Trophoblast cell (in vitro differentiated cells and primary cell): ENCODE measurements around the gene ITLN1.

Experiments used
- DNase-seq, 2 donors: peaks; one replicate each; pipeline ENCODE4 v3.0.0-alpha.2; 2016
- H2AFZ ChIP-seq: 2 replicates; pipeline ENCODE4 v1.6.1; 2013; ENCODE audit warnings: low read length, moderate library complexity, mild to moderate bottlenecking; ENCODE audit not compliant: insufficient read depth, poor library complexity
- H2AK5ac ChIP-seq: 2 replicates; pipeline ENCODE4 v1.6.1; 2013; ENCODE audit warnings: mild to moderate bottlenecking, low read length
- H2BK120ac ChIP-seq: 2 replicates; pipeline ENCODE4 v1.6.1; 2013; ENCODE audit warnings: low read length, mild to moderate bottlenecking, moderate library complexity; ENCODE audit not compliant: insufficient read depth, poor library complexity
- H2BK12ac ChIP-seq: 2 replicates; pipeline ENCODE4 v1.6.1; 2013; ENCODE audit warnings: mild to moderate bottlenecking, low read length, moderate library complexity
- H2BK5ac ChIP-seq: 2 replicates; pipeline ENCODE4 v1.6.1; 2013; ENCODE audit warnings: low read length, low read depth, moderate library complexity, mild to moderate bottlenecking; ENCODE audit not compliant: poor library complexity
- H3K14ac ChIP-seq: 2 replicates; pipeline ENCODE4 v1.6.1; 2013; ENCODE audit warnings: mild to moderate bottlenecking, low read length
- H3K18ac ChIP-seq: 2 replicates; pipeline ENCODE4 v1.6.1; 2013; ENCODE audit warnings: mild to moderate bottlenecking, low read length
- H3K23ac ChIP-seq: 2 replicates; pipeline ENCODE4 v1.6.1; 2013; ENCODE audit warnings: low read length
- H3K27ac ChIP-seq: 2 replicates; pipeline ENCODE4 v1.5.1; 2013; ENCODE audit warnings: low read depth, mild to moderate bottlenecking, inconsistent platforms, low read length, moderate library complexity
- H3K27me3 ChIP-seq: 2 replicates; pipeline ENCODE4 v1.6.1; 2013; ENCODE audit warnings: inconsistent platforms, mild to moderate bottlenecking, low read length, moderate library complexity; ENCODE audit not compliant: insufficient read depth
- H3K36me3 ChIP-seq, 2 experiments: 1 replicate in 1 of 2; 2 replicates in 1 of 2; pipeline ENCODE4 v1.6.1; 2013; ENCODE audit warnings: low read length in 2 of 2, mild to moderate bottlenecking in 2 of 2, moderate library complexity in 1 of 2; ENCODE audit not compliant: insufficient read depth in 2 of 2, control insufficient read depth in 1 of 2
- H3K4ac ChIP-seq: 2 replicates; pipeline ENCODE4 v1.6.1; 2013; ENCODE audit warnings: low read depth, mild to moderate bottlenecking, low read length, moderate library complexity
- H3K4me1 ChIP-seq, 2 experiments: 1 replicate in 1 of 2; 2 replicates in 1 of 2; pipeline ENCODE4 v1.6.1; 2013; ENCODE audit warnings: low read length in 2 of 2, mild to moderate bottlenecking in 2 of 2, moderate library complexity in 1 of 2; ENCODE audit not compliant: insufficient read depth in 2 of 2, control insufficient read depth in 1 of 2
- H3K4me2 ChIP-seq: 2 replicates; pipeline ENCODE4 v1.6.1; 2013; ENCODE audit warnings: inconsistent platforms, mild to moderate bottlenecking, low read length, moderate library complexity
- H3K4me3 ChIP-seq: 2 replicates; pipeline ENCODE4 v1.5.1; 2013; ENCODE audit warnings: mild to moderate bottlenecking, low read depth, low read length, inconsistent platforms
- H3K79me1 ChIP-seq: one replicate; pipeline ENCODE4 v1.6.1; 2013; ENCODE audit warnings: low read length
- H3K79me2 ChIP-seq: 2 replicates; pipeline ENCODE4 v1.6.1; 2013; ENCODE audit warnings: low read length, mild to moderate bottlenecking; ENCODE audit not compliant: control insufficient read depth, insufficient read depth, poor library complexity
- H3K9ac ChIP-seq: 2 replicates; pipeline ENCODE4 v1.6.1; 2013; ENCODE audit warnings: mild to moderate bottlenecking, low read length
- H3K9me3 ChIP-seq: 2 replicates; pipeline ENCODE4 v1.6.1; 2013; ENCODE audit warnings: low read depth, mild to moderate bottlenecking, control low read depth, inconsistent platforms, low read length; ENCODE audit not compliant: insufficient read depth
- H4K12ac ChIP-seq: 2 replicates; pipeline ENCODE4 v1.6.1; 2013; ENCODE audit warnings: low read depth, mild to moderate bottlenecking, low read length, moderate library complexity
- H4K8ac ChIP-seq: 2 replicates; pipeline ENCODE4 v1.6.1; 2013; ENCODE audit warnings: low read depth, mild to moderate bottlenecking, low read length, moderate library complexity
- H4K91ac ChIP-seq: one replicate; pipeline ENCODE4 v1.6.1; 2013; ENCODE audit warnings: low read depth, mild to moderate bottlenecking, low read length, moderate library complexity
- WGBS: extraction: QIAGEN DNeasy Blood & Tissue Kit; methylation state at CpG from one replicate; pipeline ENCODE4 v1.1.7; 2013; ENCODE audit warnings: missing lambda C conversion rate; ENCODE audit not compliant: insufficient read length, insufficient coverage; ENCODE audit errors: extremely low coverage; 5-methylcytosine and 5-hydroxymethylcytosine counted together

The ITLN1 gene

DNA sequence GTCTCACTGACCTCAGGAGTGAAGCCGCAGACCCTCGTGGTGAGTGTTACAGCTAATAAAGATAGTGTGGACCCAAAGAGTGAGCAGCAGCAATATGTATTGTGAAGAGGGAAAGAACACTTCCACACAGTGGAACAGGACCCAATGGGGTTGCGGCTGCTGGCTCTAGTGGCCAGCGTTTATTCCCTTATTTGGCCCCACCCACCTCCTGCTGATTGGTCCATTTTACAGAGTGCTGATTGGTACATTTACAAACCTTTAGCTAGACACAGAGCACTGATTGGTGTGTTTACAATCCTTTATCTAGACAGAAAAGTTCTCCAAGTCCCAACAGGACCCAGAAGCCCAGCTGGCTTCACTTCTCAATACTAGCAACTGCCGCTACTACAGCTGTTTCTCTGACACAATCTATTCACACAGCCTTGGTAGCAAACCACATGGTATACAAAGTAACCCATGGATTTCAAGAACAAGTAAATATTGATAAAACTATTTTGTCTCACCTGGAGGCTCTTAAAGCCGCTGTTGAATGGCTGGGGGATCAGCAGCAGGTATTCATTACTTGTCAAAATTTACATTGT, 25.3 kb upstream of the ITLN1 start:
- no peak for DNase-seq
- Histone ChIP-seq H2BK120ac (no peak overlapping the region), H2BK5ac (no peak overlapping the region), H4K12ac (no peak overlapping the region), H4K8ac (no peak overlapping the region), H3K4me3 (no peak overlapping the region), H3K79me2 (no peaks in the 10 kb centered on the region), H3K9ac (no peak overlapping the region), H3K4me1 (peaks cover 0 to 9% of the 10 kb centered on the region in 2 experiments), H3K36me3 (no peaks in the 10 kb centered on the region), H3K14ac (no peak overlapping the region), H4K91ac (no peak overlapping the region), H3K9me3 (peaks cover 2% of the 10 kb centered on the region), H3K27ac (no peak overlapping the region), H2AK5ac (no peak overlapping the region), H3K18ac (no peak overlapping the region), H3K4me2 (no peak overlapping the region), H2BK12ac (no peak overlapping the region), H3K27me3 (no peaks in the 10 kb centered on the region), H3K23ac (no peak overlapping the region), H3K4ac (no peak overlapping the region), H3K79me1 (peaks cover 2% of the 10 kb centered on the region), H2AFZ (no peak overlapping the region)
- WGBS = no CpG with 5 or more reads among the region's 6 CpGs

DNA sequence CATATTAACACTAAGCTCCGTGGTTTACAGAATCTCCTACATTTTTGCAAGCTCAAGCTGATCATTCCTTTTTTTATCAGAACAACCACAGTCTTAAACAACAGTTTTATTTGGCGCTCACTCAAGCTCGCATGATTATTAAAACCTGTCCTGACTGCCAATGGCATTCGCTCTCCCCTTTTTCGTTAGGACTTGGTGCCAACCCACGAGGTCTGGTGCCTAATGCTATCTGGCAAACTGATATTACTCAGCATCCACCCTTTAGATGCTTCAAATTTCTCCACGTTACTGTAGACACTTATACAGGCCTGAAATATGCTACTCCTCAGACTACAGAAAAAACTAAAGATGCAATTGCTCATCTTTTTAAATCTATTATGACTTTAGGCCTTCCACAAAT, 23.0 kb upstream of the ITLN1 start:
- Histone ChIP-seq H3K79me2 (no peaks in the 10 kb centered on the region), H3K14ac (no peak overlapping the region), H2AK5ac (no peak overlapping the region), H3K4ac (no peak overlapping the region), H2BK120ac (no peak overlapping the region), H3K9me3 (peaks cover 2% of the 10 kb centered on the region), H3K27me3 (no peaks in the 10 kb centered on the region), H3K4me3 (no peak overlapping the region), H3K18ac (no peak overlapping the region), H3K79me1 (peaks cover 2% of the 10 kb centered on the region), H2AFZ (no peak overlapping the region), H4K12ac (no peak overlapping the region), H3K36me3 (no peaks in the 10 kb centered on the region), H2BK12ac (no peak overlapping the region), H4K8ac (no peak overlapping the region), H4K91ac (no peak overlapping the region), H3K4me2 (no peak overlapping the region), H3K23ac (no peak overlapping the region), H3K9ac (no peak overlapping the region), H3K27ac (no peak overlapping the region), H2BK5ac (no peak overlapping the region), H3K4me1 (peaks cover 0 to 9% of the 10 kb centered on the region in 2 experiments)
- DNase-seq = peak in 1 of 2 donors; percentile 54
- no CpG with 5 or more reads among the region's 7 CpGs for WGBS

DNA sequence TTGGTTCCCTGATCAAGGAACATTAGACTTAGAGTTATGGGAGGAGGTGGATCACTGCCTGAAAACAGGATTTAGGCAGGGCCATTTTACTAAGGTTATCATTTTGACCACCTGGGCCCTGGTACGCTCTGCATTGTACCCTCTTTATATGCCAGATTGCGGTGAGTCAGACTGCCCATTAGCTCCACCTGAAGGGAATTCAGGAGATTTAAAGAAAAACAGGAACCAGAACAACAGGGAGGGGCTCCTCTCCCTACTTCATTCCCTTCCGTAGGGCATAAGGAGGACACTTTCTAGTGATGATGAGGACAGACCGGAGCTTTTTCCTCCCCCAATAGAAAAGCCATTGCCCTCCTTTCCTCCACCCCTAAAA, 20.6 kb upstream of the ITLN1 start:
- no peak for DNase-seq
- Histone ChIP-seq H3K27ac (no peak overlapping the region), H4K8ac (no peak overlapping the region), H3K4me1 (peaks cover 0 to 2% of the 10 kb centered on the region in 2 experiments), H3K18ac (no peak overlapping the region), H3K79me1 (no peaks in the 10 kb centered on the region), H3K4me3 (no peak overlapping the region), H3K27me3 (no peaks in the 10 kb centered on the region), H3K23ac (no peak overlapping the region), H3K4ac (no peak overlapping the region), H2BK5ac (no peak overlapping the region), H3K14ac (no peak overlapping the region), H2BK120ac (no peak overlapping the region), H2AFZ (no peak overlapping the region), H2AK5ac (no peak overlapping the region), H3K36me3 (no peaks in the 10 kb centered on the region), H3K9ac (no peak overlapping the region), H3K9me3 (peaks cover 2% of the 10 kb centered on the region), H3K79me2 (no peaks in the 10 kb centered on the region), H4K91ac (no peak overlapping the region), H4K12ac (no peak overlapping the region), H2BK12ac (no peak overlapping the region), H3K4me2 (no peak overlapping the region)
- WGBS = no CpG with 5 or more reads among the region's 4 CpGs

DNA sequence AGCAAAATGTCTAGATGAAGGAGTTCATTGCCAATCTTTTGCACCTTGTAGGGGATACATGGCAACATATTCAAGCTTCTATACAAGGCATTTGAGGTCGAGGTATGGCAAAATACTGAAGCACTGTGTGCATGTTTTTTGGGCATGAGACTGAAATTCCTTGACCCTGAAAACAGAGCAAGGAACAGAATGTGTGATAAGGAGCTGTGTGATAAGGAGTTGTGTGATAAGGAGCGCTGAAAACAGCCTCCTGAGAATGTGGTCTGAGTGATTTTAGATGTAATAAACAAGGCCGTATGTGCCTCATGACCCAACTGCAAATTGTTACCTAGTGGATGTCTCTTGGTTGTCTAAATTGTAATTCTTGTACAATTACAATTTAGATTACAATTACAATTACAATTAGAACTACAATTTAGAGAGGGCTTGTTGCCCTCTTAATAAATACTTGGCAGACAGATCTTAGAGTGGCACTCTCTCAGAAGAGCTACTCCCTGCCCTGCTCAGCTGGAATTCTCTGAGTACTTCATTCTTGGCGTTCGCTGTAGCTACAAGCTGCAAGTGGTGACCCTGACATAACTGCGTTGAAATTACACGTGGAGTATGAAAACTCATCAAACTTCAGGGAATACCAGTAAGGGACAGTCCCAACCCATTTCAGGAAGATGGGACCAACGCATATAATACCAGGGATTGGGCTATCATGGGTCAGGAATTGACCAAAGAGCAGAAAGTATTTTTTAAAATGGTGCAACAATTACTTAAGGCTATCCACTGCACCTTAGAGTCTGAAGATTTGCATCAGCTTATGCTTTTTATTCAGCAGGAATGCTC, 20.0 kb upstream of the ITLN1 start:
- Histone ChIP-seq H2AFZ (no peak overlapping the region), H3K4me3 (no peak overlapping the region), H3K9ac (no peak overlapping the region), H3K79me2 (no peaks in the 10 kb centered on the region), H4K91ac (no peak overlapping the region), H3K27me3 (no peaks in the 10 kb centered on the region), H2AK5ac (no peak overlapping the region), H4K8ac (no peak overlapping the region), H3K4ac (no peak overlapping the region), H3K18ac (no peak overlapping the region), H3K14ac (no peak overlapping the region), H2BK5ac (no peak overlapping the region), H3K79me1 (no peaks in the 10 kb centered on the region), H3K4me1 (peaks cover 0 to 2% of the 10 kb centered on the region in 2 experiments), H3K27ac (no peak overlapping the region), H3K36me3 (no peaks in the 10 kb centered on the region), H3K23ac (no peak overlapping the region), H2BK120ac (no peak overlapping the region), H2BK12ac (no peak overlapping the region), H4K12ac (no peak overlapping the region), H3K9me3 (peaks cover 1% of the 10 kb centered on the region), H3K4me2 (no peak overlapping the region)
- peak; percentile 45 to 80 for DNase-seq
- no CpG with 5 or more reads among the region's 8 CpGs for WGBS
